Neural cell (in vitro differentiated cells): ENCODE data around the gene PANK4.
"Not testable (repeated sequence)": the region's sequence is repeated elsewhere in the genome, so short reads cannot be mapped to it uniquely, and the experiment has no call there.

Experiments
- EP300 ChIP-seq: fragments of 450-650 bp; conservative IDR thresholded peaks from 2 replicates; pipeline ENCODE4 v1.6.1; 2014; ENCODE audit warnings: antibody characterized with exemption, mild to moderate bottlenecking, moderate library complexity; ENCODE audit not compliant: poor library complexity, severe bottlenecking
- EZH2 ChIP-seq: fragments of 200-600, 300-800 bp; shearing (Covaris generic), sonication (generic); IDR thresholded peaks from 2 replicates; pipeline ENCODE4 v1.6.1; 2014; ENCODE audit warnings: antibody characterized with exemption, low read length, borderline replicate concordance, mild to moderate bottlenecking; ENCODE audit not compliant: insufficient read depth, poor library complexity, severe bottlenecking
- MXI1 ChIP-seq: fragments of 450-650 bp; conservative IDR thresholded peaks from 2 replicates; pipeline ENCODE4 v1.6.1; 2014; ENCODE audit warnings: antibody characterized with exemption, mild to moderate bottlenecking; ENCODE audit not compliant: poor library complexity, severe bottlenecking
- POLR2AphosphoS5 ChIP-seq: IDR thresholded peaks from 2 replicates; pipeline ENCODE4 v1.6.1; 2012
- RAD21 ChIP-seq: fragments of 450-650 bp; conservative IDR thresholded peaks from 2 replicates; pipeline ENCODE4 v1.6.1; 2014; ENCODE audit warnings: antibody characterized with exemption, mild to moderate bottlenecking, moderate library complexity
- SMC3 ChIP-seq: fragments of 450-650 bp; conservative IDR thresholded peaks from 2 replicates; pipeline ENCODE4 v1.6.1; 2014; ENCODE audit warnings: antibody characterized with exemption, mild to moderate bottlenecking, moderate library complexity; ENCODE audit not compliant: poor library complexity
- TAF1 ChIP-seq: IDR thresholded peaks from 2 replicates; pipeline ENCODE4 v1.6.1; 2012; ENCODE audit warnings: low read depth
- TF ChIP-seq, protein P1 (sequence below): fragments of 450-650 bp; IDR thresholded peaks from 2 replicates; pipeline ENCODE4 v1.5.1; 2014; ENCODE audit warnings: antibody characterized with exemption, mild to moderate bottlenecking, moderate library complexity; ENCODE audit not compliant: poor library complexity, severe bottlenecking
- TF ChIP-seq, protein P2 (sequence below): IDR thresholded peaks from 2 replicates; pipeline ENCODE4 v1.6.1; 2012; ENCODE audit warnings: borderline replicate concordance

DNA sequence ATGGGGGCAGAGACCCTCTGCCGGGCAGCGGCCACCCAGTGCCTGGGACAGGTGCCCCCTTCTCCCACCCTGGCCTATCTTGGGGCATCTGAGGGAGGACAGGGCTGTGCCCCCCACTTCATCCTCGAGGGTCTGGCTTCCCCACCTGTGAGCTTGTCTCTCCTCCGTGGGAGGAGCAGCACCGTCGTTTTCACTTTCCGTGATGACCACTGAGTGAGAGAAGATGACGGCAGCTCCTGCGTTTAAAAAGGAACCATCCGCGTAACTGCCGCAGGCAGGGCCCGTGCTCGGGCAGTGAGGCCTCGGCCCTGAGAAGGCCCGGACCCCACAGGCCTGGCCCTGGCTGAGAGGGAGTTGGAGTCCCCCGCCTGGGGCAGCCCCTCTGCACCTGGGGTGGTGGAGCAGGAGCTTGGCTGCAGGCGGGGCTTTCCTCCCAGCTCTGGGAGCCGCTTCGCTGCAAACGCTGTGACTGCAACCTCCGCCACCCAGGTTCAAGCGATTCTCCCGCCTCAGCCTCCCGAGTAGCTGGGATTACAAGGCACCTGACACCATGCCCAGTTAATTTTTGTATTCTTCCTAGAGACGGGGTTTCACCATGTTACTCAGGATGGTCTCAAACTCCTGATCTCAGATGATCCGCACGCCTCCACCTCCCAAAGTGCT lies 23.1 kb upstream of the PANK4 start:
- TF ChIP-seq EZH2, POLR2AphosphoS5, EP300, TAF1, RAD21, MXI1, SMC3: not testable (repeated sequence)
- TF ChIP-seq, protein P1, sequence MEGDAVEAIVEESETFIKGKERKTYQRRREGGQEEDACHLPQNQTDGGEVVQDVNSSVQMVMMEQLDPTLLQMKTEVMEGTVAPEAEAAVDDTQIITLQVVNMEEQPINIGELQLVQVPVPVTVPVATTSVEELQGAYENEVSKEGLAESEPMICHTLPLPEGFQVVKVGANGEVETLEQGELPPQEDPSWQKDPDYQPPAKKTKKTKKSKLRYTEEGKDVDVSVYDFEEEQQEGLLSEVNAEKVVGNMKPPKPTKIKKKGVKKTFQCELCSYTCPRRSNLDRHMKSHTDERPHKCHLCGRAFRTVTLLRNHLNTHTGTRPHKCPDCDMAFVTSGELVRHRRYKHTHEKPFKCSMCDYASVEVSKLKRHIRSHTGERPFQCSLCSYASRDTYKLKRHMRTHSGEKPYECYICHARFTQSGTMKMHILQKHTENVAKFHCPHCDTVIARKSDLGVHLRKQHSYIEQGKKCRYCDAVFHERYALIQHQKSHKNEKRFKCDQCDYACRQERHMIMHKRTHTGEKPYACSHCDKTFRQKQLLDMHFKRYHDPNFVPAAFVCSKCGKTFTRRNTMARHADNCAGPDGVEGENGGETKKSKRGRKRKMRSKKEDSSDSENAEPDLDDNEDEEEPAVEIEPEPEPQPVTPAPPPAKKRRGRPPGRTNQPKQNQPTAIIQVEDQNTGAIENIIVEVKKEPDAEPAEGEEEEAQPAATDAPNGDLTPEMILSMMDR, result not testable (repeated sequence)
- TF ChIP-seq, protein P2, sequence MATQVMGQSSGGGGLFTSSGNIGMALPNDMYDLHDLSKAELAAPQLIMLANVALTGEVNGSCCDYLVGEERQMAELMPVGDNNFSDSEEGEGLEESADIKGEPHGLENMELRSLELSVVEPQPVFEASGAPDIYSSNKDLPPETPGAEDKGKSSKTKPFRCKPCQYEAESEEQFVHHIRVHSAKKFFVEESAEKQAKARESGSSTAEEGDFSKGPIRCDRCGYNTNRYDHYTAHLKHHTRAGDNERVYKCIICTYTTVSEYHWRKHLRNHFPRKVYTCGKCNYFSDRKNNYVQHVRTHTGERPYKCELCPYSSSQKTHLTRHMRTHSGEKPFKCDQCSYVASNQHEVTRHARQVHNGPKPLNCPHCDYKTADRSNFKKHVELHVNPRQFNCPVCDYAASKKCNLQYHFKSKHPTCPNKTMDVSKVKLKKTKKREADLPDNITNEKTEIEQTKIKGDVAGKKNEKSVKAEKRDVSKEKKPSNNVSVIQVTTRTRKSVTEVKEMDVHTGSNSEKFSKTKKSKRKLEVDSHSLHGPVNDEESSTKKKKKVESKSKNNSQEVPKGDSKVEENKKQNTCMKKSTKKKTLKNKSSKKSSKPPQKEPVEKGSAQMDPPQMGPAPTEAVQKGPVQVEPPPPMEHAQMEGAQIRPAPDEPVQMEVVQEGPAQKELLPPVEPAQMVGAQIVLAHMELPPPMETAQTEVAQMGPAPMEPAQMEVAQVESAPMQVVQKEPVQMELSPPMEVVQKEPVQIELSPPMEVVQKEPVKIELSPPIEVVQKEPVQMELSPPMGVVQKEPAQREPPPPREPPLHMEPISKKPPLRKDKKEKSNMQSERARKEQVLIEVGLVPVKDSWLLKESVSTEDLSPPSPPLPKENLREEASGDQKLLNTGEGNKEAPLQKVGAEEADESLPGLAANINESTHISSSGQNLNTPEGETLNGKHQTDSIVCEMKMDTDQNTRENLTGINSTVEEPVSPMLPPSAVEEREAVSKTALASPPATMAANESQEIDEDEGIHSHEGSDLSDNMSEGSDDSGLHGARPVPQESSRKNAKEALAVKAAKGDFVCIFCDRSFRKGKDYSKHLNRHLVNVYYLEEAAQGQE, result not testable (repeated sequence)
